Smooth muscle cell (in vitro differentiated cells): ENCODE data around the gene ATP11A. TPM values are rescaled to one million over a fixed set of nuclear protein-coding genes. Genes with fewer than 3 reads are reported as not detected.

ENCODE experiments used
- DNase-seq: peaks from one replicate; lab custom pipeline; 2025; ENCODE audit not compliant: unreplicated experiment; lab: John Stamatoyannopoulos, UW
- H2AFZ ChIP-seq: fragments of 200-600 bp; sonication (generic); 2 replicates; pipeline ENCODE4 v1.6.0; 2016; ENCODE audit warnings: antibody characterized with exemption, low read depth, mild to moderate bottlenecking
- H3F3A ChIP-seq: fragments of 200-600 bp; sonication (generic); 2 replicates; pipeline ENCODE4 v1.6.0; 2017; ENCODE audit warnings: antibody characterized with exemption, low read depth
- H3K27ac ChIP-seq: fragments of 200-600 bp; sonication (generic); 2 replicates; pipeline ENCODE4 v1.5.1; 2016; ENCODE audit warnings: low read depth, mild to moderate bottlenecking
- H3K27me3 ChIP-seq: fragments of 200-600 bp; sonication (generic); 2 replicates; pipeline ENCODE4 v1.6.1; 2016; ENCODE audit warnings: low read depth, mild to moderate bottlenecking
- H3K36me3 ChIP-seq: fragments of 200-600 bp; sonication (generic); 2 replicates; pipeline ENCODE4 v1.5.1; 2016; ENCODE audit warnings: low read depth
- H3K4me1 ChIP-seq: fragments of 200-600 bp; sonication (generic); 2 replicates; pipeline ENCODE4 v1.5.1; 2016; ENCODE audit warnings: low read depth
- H3K4me2 ChIP-seq: fragments of 200-600 bp; sonication (generic); 2 replicates; pipeline ENCODE4 v1.6.0; 2016; ENCODE audit warnings: mild to moderate bottlenecking
- H3K4me3 ChIP-seq: fragments of 200-600 bp; sonication (generic); 2 replicates; pipeline ENCODE4 v1.5.1; 2016; ENCODE audit warnings: mild to moderate bottlenecking
- H3K79me2 ChIP-seq: fragments of 200-600 bp; sonication (generic); 2 replicates; pipeline ENCODE4 v1.6.0; 2016; ENCODE audit warnings: low read depth, mild to moderate bottlenecking
- H3K9ac ChIP-seq: fragments of 200-600 bp; sonication (generic); 2 replicates; pipeline ENCODE4 v1.6.0; 2016; ENCODE audit warnings: low read depth
- H3K9me3 ChIP-seq: fragments of 200-600 bp; sonication (generic); replicated peaks from 2 replicates; pipeline ENCODE4 v1.5.1; 2016; ENCODE audit warnings: low read depth
- H4K20me1 ChIP-seq: fragments of 200-600 bp; sonication (generic); 2 replicates; pipeline ENCODE4 v1.6.0; 2016; ENCODE audit warnings: low read depth
- CTCF ChIP-seq: fragments of 200-600 bp; sonication (generic); IDR thresholded peaks from 2 replicates; pipeline ENCODE4 v1.5.1; 2017; ENCODE audit warnings: borderline replicate concordance, mild to moderate bottlenecking, antibody characterized with exemption; ENCODE audit not compliant: insufficient read depth, poor library complexity, severe bottlenecking
- WGBS: methylation state at CpG from one replicate; pipeline ENCODE4 v1.1.7; 2016; ENCODE audit warnings: low lambda C conversion rate; 5-methylcytosine and 5-hydroxymethylcytosine counted together
- polyA plus RNA-seq: library from polyadenylated mRNA; unstranded; fragments of >200 nt; fragmentation: Nextera tagmentation; extraction: Ambion mirVana; gene quantifications from 2 replicates; pipeline ENCODE4 v1.2.1, GENCODE V29; 2016
- total RNA-seq: library from RNA; depleted of rRNA; stranded (reverse); fragments of >200 nt; gene quantifications from 2 replicates; pipeline ENCODE4 v1.2.3, GENCODE V29; 2014

ATP11A gene
- total and polyA plus RNA-seq, 2 experiments from 2014 or later: 6.5 to 7.5 TPM

- H3K79me2 ChIP-seq: peaks cover 19% of the 10 kb centered on the region
- no peaks in the 10 kb centered on the region for H3K9me3 ChIP-seq
- no peak overlapping the region for H3K4me2 ChIP-seq
- no peak for TF ChIP-seq CTCF
- peaks cover 4% of the 10 kb centered on the region for H3F3A ChIP-seq
- no peaks in the 10 kb centered on the region for H3K36me3 ChIP-seq
- 92% methylated on average over 24 of the region's 24 CpGs for WGBS
- H3K9ac ChIP-seq: no peak overlapping the region
- H3K4me3 ChIP-seq: no peak overlapping the region
- H3K27me3 ChIP-seq: no peaks in the 10 kb centered on the region
- H3K27ac ChIP-seq: no peak overlapping the region
- peaks cover 15% of the 10 kb centered on the region for H3K4me1 ChIP-seq
- peaks cover 13% of the 10 kb centered on the region for H4K20me1 ChIP-seq
- no peak overlapping the region for H2AFZ ChIP-seq
- DNase-seq: no peak
Measured at GRCh38 chr13:112752711-112753541, 63.1 kb downstream of the ATP11A start.

GRCh38 chr13:112753833-112754232, 64.0 kb downstream of the ATP11A start:
- peaks cover 4% of the 10 kb centered on the region for H3F3A ChIP-seq
- no peak overlapping the region for H3K27ac ChIP-seq
- no peaks in the 10 kb centered on the region for H3K9me3 ChIP-seq
- H3K36me3 ChIP-seq: no peaks in the 10 kb centered on the region
- no peaks in the 10 kb centered on the region for H3K27me3 ChIP-seq
- peaks cover 24% of the 10 kb centered on the region for H3K79me2 ChIP-seq
- no peak overlapping the region for H3K9ac ChIP-seq
- WGBS: 97% methylated on average over 16 of the region's 16 CpGs
- H3K4me3 ChIP-seq: no peak overlapping the region
- no peak overlapping the region for H2AFZ ChIP-seq
- H3K4me2 ChIP-seq: no peak overlapping the region
- H3K4me1 ChIP-seq: peaks cover 15% of the 10 kb centered on the region
- H4K20me1 ChIP-seq: peaks cover 11% of the 10 kb centered on the region
- TF ChIP-seq CTCF: no peak
- DNase-seq: no peak

GRCh38 chr13:112754281-112755025, 64.6 kb downstream of the ATP11A start:
- H3K27me3 ChIP-seq: no peaks in the 10 kb centered on the region
- peaks cover 4% of the 10 kb centered on the region for H3F3A ChIP-seq
- no peak overlapping the region for H3K4me2 ChIP-seq
- H3K9ac ChIP-seq: no peak overlapping the region
- no peak overlapping the region for H3K27ac ChIP-seq
- no peak for DNase-seq
- peaks cover 5% of the 10 kb centered on the region for H4K20me1 ChIP-seq
- no peak for TF ChIP-seq CTCF
- H3K79me2 ChIP-seq: peaks cover 24% of the 10 kb centered on the region
- H3K4me3 ChIP-seq: no peak overlapping the region
- WGBS: 97% methylated on average over 29 of the region's 29 CpGs
- H3K9me3 ChIP-seq: no peaks in the 10 kb centered on the region
- peaks cover 15% of the 10 kb centered on the region for H3K4me1 ChIP-seq
- no peak overlapping the region for H2AFZ ChIP-seq
- H3K36me3 ChIP-seq: no peaks in the 10 kb centered on the region
